Kidney epithelial cell (primary cell): ENCODE results near the gene PPFIA4. TPM values are rescaled to one million over a fixed set of nuclear protein-coding genes. Genes with fewer than 3 reads are reported as not detected.

Source experiments
- DNase-seq: peaks from one replicate; pipeline ENCODE4 v3.0.0-alpha.2; 2010; ENCODE audit warnings: low read depth
- H3K27me3 ChIP-seq: 2 replicates; pipeline ENCODE4 v1.6.0; 2011; ENCODE audit warnings: low read length; ENCODE audit not compliant: control insufficient read depth, insufficient read depth
- H3K36me3 ChIP-seq: 2 replicates; pipeline ENCODE4 v1.5.1; 2011; ENCODE audit warnings: low read length; ENCODE audit not compliant: control insufficient read depth, insufficient read depth
- H3K4me3 ChIP-seq: 2 replicates; pipeline ENCODE4 v1.5.1; 2011; ENCODE audit warnings: low read depth, mild to moderate bottlenecking, control low read depth, low read length
- total RNA-seq: library from RNA; depleted of rRNA; stranded (reverse); fragments of >200 nt; gene quantifications from 2 replicates; pipeline ENCODE4 v1.2.3, GENCODE V29; 2015
- TF ChIP-seq, protein P1 (sequence below): IDR thresholded peaks from 2 replicates; pipeline ENCODE4 v1.5.1; 2011; ENCODE audit warnings: mild to moderate bottlenecking, moderate library complexity, low read length, control low read depth, inconsistent platforms; ENCODE audit not compliant: insufficient read depth, poor library complexity, severe bottlenecking

The PPFIA4 gene
- total RNA-seq, 1 donor from 2014 or later = 0.13 TPM

DNA sequence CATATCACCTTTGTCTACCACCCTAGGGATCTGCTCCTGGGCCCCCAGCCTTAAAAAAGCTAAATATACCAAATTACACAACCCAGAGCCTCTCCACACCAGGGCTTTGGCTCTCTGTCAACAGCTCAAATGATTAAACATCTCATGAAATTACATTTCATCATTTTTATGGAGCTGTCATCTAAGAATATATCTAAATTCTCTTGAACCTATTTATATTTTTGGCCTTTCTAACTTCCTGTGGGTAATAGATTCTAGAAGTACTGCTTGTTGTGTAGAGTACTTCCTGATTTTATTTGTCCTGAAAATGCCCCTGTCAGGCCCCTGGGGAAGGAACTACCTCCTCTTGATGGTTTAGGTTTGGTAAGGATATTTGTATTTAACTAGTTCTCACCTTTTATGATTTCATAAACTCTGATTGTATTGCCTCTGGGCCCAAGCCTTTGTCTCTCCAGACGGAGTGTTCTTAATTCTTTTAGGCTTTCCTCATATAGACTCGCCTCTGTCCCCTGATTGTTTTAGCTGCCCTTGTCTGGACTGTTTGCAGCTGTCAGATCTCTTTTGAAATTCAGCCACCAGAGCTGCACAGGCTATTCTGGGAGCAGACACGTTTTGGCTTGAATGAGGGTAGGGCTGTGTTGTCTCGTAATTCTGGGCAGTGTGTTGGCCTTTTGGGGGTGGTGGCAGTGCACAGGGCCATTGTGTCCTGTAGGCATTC is 42.9 kb downstream of the PPFIA4 start:
- DNase-seq = no peak
- Histone ChIP-seq H3K36me3 (no peaks in the 10 kb centered on the region), H3K4me3 (no peak overlapping the region), H3K27me3 (no peaks in the 10 kb centered on the region)
- TF ChIP-seq, protein P1, sequence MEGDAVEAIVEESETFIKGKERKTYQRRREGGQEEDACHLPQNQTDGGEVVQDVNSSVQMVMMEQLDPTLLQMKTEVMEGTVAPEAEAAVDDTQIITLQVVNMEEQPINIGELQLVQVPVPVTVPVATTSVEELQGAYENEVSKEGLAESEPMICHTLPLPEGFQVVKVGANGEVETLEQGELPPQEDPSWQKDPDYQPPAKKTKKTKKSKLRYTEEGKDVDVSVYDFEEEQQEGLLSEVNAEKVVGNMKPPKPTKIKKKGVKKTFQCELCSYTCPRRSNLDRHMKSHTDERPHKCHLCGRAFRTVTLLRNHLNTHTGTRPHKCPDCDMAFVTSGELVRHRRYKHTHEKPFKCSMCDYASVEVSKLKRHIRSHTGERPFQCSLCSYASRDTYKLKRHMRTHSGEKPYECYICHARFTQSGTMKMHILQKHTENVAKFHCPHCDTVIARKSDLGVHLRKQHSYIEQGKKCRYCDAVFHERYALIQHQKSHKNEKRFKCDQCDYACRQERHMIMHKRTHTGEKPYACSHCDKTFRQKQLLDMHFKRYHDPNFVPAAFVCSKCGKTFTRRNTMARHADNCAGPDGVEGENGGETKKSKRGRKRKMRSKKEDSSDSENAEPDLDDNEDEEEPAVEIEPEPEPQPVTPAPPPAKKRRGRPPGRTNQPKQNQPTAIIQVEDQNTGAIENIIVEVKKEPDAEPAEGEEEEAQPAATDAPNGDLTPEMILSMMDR = no peak

DNA sequence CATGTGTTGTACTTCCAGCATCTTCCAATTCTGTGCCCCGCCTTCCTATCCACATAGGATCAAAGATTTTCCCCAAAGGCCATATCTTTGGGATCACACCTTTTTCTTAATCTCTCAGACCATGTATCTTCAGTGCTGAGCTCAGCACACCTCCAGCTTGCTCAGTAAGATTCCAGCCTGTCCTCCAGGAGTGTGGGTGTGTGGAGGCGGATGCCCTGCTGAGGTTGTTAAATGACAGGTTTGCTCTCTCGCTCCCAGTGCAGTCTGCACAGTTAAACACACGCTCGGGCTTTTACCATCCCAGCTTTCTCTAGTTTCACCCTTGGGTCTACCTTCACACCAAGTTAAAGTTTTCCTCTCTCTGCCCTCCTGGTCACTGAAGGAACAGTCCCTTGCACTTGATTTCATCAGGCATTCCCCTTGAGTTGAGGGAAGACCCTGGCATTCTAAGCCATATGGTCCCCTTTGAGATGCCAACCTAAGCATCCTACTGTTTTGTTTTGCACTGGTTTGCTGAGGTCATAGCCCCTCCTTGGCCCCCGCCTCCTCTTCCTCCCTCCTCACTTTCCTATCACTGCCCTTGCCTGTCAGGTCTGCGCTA is 45.8 kb downstream of the PPFIA4 start:
- Histone ChIP-seq H3K36me3 (no peaks in the 10 kb centered on the region), H3K27me3 (peaks cover 18% of the 10 kb centered on the region), H3K4me3 (no peak overlapping the region)
- TF ChIP-seq, protein P1 = no peak
- DNase-seq = no peak

DNA sequence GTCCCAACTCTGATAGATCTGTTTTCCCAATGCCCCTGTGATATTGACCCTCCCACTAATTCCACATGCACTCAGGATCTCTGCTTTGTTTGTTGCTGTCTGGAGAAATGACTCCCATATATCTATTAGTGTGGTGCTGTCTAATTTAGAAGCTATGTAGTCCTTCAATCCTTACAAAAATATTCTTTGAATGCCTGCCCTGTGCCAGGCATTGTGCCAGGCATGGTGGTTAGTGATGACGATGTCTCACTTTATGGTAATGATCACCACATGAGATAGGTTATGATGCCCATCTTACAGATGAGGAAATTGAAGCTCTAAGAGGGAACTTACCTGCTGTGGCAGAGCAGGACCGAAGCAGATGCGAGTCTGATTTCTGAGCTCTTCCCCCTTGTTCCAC is 46.6 kb downstream of the PPFIA4 start:
- no peaks in the 10 kb centered on the region for H3K36me3 ChIP-seq
- TF ChIP-seq, protein P1 = no peak
- no peak overlapping the region for H3K4me3 ChIP-seq
- H3K27me3 ChIP-seq = peaks cover 19% of the 10 kb centered on the region
- DNase-seq = no peak

DNA sequence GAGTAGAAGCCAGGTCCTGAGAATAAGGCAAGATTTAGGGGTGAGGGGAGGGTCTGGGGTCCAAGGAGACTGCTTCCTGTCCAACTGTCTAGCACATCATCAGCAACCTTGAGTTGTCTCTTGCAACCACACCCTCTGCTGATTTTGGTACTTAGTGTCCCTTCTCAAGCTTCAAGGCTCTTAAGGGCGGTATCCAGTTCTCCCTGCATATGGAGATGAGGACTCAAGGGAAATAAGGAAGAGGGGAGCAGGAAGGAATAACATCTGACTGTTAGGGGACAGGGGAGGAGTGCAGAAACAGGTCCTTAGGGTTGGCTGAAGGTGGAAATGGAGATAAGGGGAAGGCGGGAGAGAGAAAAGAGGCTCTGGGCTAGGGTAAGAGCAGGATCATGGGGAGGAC is 47.2 kb downstream of the PPFIA4 start:
- Histone ChIP-seq H3K4me3 (no peak overlapping the region), H3K36me3 (no peaks in the 10 kb centered on the region), H3K27me3 (peaks cover 19% of the 10 kb centered on the region)
- DNase-seq = no peak
- TF ChIP-seq, protein P1 = no peak

DNA sequence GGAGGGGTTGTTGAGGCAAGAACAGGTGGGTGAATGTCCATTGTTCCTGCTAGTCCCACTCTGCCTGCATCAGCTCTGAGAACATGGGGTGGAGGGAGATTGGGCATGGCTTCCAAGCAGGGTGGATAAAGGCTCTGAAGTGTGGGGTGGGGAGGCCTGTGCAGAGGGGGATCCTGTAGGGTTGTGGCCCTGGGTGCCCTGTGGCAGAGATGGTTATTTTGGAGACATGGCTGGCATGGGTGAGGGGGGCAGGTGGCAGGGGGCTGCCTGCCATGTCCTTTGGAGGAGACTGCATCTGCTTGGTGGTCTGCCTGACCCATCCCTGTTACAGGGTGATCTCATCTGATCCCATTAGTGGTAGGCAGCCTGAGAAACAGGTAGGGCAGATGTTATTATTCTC is 48.3 kb downstream of the PPFIA4 start:
- Histone ChIP-seq H3K4me3 (no peak overlapping the region), H3K27me3 (peaks cover 22% of the 10 kb centered on the region), H3K36me3 (no peaks in the 10 kb centered on the region)
- no peak for DNase-seq
- TF ChIP-seq, protein P1 = no peak
